NCI-H128 (cell line): ENCODE measurements around the gene ZNF787.

Source experiments
- DNase-seq: peaks from one replicate; lab custom pipeline; 2025; ENCODE audit not compliant: unreplicated experiment; lab: John Stamatoyannopoulos, UW

Gene ZNF787

DNA sequence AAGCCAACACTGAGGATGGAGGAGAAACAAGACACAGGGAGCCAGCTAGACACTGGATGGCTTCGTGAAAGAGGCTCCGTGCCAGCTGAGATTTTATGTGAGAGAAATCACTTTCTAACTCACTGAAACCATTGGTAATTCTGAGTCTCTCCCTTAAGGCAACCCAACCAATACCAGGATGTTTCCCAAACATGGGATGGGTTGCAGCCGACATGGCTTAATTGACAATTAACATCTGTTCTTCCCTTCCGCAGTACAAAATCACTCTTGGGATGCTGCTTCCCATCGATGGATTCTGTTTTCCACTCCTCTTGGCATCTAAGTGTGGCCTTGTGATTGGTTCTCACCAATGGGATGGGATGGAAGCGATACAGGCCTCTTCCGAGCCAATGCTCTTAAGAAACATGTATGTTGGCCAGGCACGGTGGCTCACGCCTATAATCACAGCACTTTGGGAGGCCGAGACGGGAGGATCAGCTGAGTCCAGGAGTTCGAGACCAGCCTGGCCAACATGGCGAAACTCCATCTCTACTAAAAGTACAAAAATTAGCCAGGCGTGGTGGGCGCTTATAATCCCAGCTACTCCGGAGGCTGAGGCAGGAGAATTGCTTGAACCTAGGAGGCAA, 2.3 kb upstream of the ZNF787 start:
- no peak for DNase-seq

DNA sequence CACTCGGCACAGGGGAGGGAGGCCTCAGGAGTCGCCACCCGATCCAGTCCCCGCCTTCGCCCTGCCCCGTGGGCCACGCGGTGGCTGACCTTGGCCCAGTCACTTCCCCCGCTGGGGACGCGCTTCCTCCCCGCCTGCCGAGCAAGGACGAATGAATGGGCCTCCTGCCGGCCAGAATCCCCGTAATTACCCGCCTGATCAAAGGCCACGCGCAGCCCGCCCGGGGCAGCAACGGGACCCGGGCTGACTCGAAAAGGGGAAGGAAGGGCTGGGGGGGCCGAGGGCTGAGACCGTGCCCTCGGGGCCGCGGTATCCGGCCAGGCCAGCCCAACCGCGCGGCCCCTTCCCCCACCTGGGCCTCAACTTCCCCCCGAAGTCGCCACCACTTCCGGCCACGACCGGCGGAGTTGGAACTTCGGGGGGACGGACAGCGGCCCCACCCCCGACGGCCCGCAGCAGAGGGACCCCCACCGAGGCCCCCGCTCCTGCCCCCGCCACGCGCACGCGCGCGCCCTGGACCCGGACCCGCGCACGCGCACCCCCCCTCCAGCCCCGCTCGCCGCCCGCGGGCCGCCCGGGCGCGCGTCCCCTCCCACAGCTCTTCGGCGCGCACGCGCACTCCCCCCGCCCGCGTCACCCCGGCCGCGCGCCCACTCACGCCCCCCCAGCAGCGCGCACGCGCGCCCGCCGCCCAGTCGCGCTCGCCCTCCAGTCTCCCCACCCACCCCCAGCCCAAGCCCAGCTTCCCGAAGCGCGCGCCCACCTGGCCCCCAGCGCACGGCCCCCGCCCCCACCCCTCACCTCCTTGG, 520 bp downstream of the ZNF787 start:
- peak; percentile 15 for DNase-seq

DNA sequence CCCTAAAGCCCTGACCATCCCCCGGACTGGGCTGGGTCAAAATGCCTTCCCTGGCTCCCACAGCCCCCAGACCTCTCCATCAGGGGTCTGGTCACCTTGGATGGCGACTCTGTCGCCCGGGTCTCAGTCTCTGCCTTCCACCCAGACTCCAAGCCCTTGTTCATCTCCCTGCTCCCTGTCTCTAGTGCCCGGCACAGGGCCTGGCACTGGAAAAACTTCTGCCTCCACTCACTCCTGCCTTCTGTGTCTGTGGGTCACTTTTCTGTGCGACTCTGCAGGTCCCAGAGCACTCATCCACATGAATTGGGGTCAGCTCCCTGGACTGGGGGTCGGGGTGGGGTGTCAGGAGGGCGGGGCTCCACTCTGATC, 1.1 kb downstream of the ZNF787 start:
- DNase-seq: no peak

DNA sequence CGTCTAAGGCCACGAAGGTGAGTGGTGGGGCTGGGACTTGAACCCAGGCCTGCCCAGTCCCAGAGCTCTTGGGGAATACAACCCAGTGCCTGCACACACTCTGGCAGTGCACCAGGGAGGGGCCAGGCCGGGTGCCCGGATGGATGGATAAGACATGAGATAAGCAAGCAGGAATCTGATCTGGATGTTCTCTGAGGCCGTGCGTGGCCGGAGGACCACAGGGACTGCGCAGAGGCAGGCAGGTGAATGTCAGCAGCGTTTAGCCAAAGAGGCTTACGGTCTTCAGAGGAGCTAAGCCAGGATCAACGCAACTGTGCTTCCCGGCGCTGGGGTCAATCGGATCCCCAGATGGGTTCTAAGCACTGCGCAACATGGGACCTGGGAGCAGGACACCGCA, 1.5 kb downstream of the ZNF787 start:
- DNase-seq: no peak

DNA sequence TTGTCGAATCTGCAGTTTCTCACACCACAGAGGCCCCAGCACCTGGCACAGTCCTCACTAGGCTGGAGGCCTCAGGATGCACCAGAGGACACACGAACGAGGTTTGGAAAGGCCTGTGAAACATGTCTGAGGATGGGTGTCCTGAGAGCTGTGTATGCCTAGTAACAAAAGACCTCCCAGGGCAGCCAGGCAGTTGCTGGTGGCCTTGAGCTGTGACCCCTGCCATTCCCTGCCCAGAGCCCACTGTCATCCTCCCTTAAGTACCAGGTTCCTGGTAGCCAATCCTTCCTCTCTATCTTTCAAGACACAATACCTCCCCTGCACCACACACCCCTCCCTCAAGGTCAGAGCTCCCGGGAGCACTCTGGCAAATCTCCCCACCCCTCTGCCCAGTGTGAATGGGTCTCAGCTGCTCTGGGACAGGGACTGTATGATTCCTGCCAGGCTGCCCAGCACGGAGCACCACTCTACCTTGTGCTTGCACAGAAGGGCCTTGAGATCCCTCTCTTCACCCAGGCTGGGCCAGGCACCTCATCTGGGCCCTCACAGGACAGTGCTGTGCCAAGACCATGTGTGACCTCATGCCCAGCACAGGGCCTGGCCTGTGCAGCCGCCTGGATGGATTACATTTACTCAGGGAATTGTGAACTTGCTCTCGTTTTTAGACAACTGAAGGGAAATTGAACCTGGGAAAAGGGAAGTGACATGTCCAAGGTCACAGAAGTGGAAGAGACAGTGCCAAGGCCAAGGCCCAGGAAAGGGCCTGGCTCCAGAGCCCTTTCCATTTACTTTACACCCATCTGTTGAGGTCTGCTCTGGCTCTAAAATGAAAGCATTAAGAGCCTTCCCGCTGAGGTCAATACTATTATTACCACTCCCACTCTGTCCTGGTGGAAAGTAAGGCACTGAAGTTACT, 2.2 kb downstream of the ZNF787 start:
- no peak for DNase-seq

DNA sequence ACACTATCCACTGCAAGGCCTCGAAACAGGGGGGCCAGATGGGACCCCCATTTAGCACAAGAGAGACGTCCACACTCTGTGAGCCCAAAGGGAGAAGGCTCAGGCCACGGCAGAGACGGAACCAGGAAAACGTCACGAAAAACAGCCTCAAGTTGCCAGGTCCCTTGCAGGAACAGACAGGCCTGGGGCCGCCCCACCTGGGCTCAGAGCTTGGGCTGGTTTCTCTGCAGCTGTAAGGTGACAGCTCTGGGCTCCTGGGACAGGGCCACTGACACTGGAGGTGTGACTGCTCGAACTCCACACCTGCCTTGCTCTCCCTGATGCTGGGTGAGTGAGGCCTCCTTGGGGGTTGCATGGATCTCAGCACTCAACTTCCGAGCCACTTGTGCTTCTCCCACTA, 3.2 kb downstream of the ZNF787 start:
- no peak for DNase-seq

DNA sequence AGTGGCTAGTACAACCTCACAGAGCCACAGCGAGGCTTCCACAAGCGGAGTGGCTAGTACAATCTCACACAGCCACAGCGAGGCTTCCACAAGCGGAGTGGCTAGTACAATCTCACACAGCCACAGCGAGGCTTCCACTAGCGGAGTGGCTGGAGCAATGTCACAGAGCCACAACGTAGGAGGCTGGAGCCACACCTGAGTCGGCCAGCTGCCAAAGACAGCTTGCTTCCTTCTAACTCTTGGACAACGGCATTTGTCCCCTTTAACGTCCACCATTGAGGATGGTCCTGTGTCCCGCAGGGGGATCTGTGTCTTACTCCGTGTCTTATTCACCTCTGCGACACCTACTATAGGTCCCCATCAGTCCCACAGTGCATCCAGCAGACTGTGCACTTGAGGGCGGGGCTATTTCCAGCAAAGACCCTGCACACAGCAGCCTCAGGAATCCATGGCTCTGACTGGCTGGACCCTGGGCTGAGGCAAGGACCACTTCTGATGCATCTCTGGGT, 3.7 kb downstream of the ZNF787 start:
- no peak for DNase-seq

DNA sequence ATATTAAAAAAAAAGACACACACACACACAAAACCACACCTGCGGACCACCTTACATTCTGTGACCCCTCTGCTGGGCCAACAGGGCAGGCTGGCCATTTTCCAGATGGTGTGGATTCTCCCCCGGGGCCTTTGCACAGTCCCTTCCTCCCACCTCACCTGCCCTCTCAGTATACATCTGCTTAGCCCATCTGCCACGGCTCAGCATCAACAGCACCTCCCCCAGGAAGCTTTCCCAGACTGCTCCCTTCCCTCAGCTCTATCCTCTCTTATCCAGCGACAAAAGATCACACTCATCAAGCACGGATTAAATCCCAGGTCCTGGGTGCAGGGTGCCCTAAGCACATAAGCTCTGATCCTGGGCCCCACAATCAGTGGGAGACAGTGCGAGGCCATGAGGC, 4.5 kb downstream of the ZNF787 start:
- no peak for DNase-seq

DNA sequence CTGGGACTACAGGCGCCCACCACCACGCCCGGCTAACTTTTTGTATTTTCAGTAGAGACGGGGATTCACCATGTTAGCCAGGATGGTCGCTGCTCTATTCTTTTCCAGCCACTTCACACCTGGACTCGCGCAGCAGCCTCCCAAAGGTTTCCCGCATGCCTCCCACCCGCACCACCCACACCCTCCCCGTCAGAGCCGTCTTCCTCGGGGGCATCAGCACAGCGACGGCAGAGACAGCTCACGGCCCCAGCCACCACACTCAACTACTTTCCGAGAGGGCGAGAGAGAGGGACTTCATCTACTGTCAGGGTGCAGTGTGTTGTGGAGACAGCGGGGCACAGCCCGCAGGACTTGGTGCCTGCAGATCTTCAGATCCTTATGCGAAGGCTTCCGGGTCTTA, 5.6 kb downstream of the ZNF787 start:
- no peak for DNase-seq

DNA sequence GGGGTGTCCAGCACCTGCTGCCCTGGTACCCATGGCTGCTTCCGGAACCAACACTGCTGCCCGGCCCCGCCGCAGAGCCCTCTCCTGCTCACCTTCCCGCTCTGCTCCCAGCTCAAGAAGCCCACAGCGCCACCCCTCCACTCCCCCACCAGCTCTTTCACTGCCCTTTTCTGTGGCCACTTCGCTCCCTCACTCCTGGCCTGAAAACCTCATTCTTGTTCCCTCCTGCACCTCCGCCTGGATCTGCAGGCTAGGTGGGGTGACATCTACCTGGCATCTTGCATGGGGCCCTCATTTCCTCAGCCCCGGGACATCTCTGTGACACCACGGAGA, 6.4 kb downstream of the ZNF787 start:
- no peak for DNase-seq

DNA sequence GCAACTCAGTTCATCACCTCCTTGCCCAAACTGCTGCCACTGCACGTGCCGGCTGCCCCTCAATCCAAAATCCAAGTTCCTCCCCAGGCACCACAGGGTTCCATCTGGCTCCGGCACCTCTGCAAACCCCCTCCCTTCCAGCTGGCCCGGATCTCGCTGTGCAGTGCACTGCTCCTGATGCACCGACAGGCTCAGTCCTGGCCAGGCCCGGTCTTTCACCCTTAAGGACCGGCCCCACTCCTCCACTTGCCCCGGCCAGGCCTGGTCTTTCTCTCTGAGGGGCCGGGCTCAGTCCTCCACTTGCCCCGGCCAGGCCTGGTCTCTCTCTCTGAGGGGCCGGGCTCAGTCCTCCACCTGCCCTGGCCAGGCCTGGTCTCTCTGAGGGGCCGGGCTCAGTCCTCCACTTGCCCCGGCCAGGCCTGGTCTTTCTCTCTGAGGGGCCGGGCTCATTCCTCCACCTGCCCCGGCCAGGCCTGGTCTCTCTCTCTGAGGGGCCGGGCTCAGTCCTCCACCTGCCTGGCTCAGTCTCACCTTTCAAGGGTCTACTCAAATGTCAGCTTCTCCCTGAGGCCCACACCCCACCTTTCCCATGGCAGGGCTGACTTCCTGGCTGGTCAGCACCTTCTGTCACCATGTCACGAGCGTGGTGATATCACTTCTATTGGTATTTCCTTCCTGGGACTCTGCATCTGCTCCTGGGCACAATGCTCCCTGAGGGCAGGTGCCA, 6.9 kb downstream of the ZNF787 start:
- DNase-seq: no peak

DNA sequence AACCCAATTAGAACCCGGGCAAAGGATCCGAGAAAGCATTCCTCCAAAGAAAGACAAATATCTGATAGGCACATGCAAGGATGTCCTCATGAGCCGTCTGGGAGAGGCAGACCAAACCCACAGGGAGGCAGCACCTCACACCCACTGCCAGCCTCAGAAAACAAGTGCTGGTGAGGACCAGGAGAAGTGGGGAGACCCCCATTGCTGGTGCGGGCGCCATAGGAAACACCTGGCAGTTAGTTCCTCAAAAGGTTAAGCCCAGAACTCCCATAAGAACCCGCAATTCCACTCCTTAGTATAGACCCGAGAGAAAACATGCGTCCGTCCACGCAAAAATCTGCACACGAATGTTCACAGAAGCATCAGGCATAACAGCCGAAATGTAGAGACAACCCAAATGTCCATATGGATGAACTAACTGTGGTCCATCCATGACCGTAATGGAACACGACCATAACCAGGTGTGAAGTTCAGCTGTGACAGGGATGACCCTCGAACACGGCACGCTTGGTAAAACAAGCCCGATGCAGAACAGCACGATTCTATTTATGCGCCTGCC, 7.9 kb downstream of the ZNF787 start:
- DNase-seq: no peak

DNA sequence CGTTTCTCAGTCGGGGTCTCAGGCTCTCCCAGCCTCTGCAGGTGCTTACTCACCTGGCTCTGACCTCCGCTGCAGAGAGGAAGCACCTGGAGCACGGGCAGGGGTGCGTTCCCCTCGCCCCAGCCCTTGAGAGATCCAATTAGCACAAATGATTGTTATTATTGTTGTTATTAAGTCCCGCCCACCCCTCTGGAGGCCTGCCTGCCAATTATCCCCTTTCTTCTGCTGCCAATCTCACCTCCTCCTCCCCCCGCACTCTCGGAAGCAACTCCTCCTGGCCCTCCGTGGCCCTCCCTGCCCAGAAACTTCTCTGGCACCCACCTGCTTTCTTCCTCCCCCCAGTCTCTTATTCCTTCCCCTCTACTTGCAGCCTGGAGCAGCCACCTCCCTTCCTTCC, 8.8 kb downstream of the ZNF787 start:
- DNase-seq: no peak

DNA sequence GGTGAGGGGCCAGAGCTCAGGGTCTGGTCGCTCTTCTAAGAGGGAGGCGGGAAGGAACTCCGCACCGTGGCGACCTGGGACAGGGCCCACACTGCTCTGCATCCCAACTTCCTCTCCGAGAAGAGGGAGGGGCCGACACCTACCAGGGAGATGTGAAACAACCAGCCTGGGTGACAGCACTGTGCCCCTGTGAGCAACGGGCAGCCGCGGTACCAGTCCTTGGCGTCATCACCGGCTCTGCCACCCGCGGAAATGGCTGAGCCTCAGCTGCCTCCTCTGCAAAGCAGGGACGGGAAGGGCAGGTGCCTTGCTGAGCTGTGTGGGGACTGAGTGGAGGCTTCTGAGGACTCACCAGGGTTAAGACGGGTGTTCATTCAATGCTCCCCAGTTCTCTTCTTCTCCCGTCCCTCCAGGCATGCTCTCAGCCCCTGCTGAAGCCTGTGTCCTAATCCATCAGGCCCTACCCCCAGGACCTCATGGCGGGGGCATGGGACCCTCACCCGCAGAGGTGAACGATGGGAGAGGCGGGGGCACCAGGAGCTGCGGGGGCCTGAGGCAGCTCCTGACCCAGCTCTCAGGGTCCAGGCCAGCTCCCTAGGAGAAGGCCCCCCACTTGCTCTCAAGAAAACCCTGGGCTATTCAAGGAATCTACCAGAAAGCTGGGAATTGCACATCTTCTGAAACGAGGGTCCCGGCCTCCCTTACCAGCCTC, 9.3 kb downstream of the ZNF787 start:
- no peak for DNase-seq

DNA sequence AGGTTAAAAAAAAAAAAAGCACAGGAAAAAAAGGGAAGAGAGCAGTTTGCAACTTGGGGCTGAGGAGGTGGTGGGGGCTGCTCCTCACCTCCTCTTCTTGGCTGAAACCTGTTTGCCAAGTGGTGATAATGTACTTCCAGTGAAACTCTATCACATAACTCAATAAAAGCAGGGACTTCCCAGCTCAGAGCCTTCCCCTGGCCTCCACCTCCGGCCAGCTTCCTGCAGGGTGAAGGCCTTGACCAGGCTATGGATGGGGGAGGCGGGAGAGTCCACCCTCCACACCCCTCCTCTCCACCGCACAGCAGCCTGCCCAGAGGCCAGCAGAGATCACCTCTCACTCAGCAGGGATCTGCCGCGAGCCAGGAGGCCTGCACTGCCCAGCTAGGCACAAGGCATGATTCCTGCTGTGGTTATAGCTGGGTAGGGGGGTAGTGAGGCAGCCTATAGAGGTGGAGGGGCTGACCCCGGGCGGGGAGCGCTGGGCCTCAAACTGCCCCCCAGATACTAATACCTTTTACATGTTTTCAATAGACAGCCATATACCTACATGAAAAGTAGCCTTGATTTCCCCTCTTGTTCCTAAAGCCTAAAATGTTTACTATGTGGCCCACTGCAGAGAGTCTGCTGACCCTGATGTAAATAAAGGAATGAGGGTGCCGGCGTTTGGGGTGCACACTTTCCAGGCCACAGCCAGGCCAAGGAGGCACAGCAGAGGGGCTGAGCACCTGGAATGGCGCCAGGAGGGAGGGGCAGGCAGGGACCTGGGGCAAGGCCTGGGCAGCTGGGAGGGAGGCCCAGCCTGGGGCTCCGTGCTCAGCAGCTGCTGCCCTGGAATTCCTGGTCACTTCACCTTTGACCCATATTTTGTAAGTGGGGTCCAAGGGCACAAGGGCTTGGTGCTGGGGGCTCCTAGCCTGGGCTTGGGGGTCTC, 10.3 kb downstream of the ZNF787 start:
- no peak for DNase-seq

DNA sequence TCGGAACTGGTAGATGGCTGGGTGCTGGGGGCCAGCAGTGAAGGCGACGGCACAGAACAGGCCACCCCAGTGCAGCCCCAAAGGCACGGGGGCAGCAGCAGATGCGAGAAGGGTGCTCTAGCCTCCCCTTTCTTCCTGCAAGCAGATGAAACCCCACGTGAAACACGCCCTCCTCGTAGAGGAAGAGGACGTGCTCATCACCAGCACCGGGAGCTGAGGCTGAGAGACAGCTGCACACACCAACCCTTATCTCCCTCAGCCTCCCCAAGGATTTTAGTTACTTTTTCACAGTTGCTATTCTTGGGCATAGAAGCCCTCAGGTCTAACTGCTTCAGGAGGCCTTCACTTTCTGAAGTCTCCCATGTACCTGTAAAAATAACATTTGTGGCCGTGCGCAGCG, 11.9 kb downstream of the ZNF787 start:
- no peak for DNase-seq

DNA sequence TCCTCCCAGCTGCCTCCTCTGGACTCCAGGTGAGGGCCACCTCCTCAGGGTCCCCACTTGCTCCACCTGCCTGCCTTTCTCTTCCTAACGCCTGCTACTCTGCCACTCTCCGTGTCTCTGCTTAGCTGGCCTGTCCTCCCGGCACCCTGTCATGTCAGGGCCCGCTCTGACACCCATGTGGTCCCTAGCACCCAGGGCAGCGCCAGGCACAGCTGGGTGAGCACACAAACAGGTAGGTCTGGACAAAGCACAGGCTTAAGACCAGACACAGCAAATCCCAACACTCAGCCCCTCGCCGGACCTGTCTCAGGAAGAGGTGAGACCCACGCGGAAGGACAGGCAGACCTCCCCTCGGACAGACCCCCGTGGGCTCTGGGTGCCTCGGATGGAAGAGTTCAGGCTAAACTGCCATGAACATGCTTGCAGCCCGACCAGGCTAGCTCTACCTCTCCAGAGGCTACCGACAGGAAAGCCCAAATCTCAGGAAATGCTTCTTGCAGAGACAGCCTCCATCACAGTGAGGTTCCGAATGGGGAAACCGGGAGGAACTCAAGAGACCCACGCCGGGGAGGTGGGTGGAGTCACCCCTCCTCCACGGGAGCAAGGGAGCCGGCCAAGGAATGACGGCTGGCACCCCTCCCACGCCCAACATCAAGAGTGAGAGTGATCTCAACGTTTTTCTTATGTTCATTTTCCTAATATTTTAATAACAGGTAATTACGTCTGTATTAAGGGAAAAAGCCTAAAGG, 12.5 kb downstream of the ZNF787 start:
- DNase-seq: no peak

DNA sequence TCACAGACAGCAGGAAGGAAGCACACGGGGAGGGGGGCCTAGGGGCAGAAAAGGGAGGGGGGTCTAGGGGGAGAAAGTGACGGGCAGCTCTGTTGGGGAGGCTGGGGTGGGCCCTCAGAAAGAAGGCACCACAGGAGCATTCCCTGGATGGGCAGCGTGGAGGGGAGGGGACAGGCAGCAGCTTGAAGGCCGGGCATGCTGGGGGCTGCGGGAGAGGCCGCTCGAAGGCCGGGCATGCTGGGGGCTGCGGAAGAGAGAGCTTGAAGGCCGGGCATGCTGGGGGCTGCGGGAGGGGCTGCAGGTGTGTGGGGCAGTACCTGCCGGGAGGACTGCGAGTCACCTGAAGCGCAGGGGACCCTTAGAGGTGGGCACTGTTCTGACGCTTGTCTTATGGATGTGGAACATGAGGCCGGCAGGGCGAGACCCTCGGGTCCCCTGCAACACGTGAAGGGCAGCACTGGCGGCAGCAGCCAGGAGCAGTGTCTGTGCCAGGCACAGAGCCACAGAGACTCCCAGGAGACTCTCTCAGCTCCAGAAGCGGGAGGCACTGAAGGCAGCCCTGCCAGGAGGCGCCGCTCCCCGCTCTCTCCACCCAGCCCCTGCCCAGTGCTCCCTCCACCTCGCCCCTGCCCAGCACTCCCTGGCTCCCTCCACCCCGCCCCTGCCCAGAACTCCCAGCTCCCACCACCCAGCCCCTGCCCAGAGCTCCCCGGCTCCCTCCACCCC, 13.3 kb downstream of the ZNF787 start:
- DNase-seq: no peak
